Right lobe of liver (tissue), 4 donors: ENCODE measurements around the gene DCAF8L2.

Source experiments
- POLR2A ChIP-seq: fragments of 450-650 bp; IDR thresholded peaks from one replicate; pipeline ENCODE4 v1.6.1; 2017; ENCODE audit warnings: antibody characterized with exemption, mild to moderate bottlenecking
- TF ChIP-seq, protein P1 (sequence below), 4 donors: fragments of 200-600 bp in 3 of 4; fragments of 450-650 bp in 1 of 4; IDR thresholded peaks; one replicate each; pipeline versions ENCODE4 v1.5.1 to v1.8.0; 2016 to 2022; ENCODE audit warnings: antibody characterized with exemption in 4 of 4, mild to moderate bottlenecking in 2 of 4
- donor health status: DM: no; HTN: no; CAD: no.
- donor health status: DM: no; HTN: no; CAD: no.
- donor health status: DM: no; HTN: yes; CAD: no.

DNA sequence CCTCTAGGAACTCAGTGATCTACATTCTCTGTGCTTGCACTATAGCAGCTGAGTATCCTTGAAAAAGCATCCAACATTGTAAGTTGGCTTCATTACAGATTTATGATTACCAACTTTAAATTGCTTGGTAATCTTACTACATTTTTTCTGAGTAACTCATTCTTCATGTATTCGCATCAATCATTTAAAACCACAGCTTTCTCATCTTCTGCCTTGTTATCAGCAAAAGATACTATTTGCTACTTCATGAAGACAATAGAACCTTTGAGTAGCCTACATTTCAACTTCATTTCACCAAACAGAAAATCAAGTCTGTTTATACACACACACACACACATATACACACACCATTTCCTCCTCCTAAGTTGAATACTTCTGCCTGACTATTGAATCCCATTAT is 6.2 kb upstream of the DCAF8L2 start:
- TF ChIP-seq, protein P1, sequence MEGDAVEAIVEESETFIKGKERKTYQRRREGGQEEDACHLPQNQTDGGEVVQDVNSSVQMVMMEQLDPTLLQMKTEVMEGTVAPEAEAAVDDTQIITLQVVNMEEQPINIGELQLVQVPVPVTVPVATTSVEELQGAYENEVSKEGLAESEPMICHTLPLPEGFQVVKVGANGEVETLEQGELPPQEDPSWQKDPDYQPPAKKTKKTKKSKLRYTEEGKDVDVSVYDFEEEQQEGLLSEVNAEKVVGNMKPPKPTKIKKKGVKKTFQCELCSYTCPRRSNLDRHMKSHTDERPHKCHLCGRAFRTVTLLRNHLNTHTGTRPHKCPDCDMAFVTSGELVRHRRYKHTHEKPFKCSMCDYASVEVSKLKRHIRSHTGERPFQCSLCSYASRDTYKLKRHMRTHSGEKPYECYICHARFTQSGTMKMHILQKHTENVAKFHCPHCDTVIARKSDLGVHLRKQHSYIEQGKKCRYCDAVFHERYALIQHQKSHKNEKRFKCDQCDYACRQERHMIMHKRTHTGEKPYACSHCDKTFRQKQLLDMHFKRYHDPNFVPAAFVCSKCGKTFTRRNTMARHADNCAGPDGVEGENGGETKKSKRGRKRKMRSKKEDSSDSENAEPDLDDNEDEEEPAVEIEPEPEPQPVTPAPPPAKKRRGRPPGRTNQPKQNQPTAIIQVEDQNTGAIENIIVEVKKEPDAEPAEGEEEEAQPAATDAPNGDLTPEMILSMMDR (IDR thresholded peaks at IDR 0.05), result no peak
- no peak for TF ChIP-seq POLR2A
